Measurements from ENCODE around the gene DCTN1.

DNA sequence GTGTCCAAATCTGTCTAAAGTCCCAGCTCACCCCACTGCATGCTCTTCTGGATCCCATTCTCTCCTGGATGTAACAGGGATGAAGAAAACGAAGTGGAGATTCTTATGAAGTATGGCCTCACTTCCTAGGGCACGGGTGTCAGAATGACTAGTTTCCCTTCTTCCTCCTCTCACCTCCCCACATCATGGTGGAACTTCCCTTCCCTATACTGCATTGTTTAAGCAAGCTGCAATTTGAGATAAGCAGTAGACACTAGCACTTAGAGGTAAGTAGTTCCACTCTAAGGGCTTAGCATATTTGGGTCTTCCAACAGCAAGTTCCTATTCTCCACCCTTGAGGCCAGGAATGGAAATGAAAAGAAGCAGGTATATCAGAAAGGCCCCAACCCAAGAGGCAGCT, 66.6 kb downstream of the DCTN1 start:
- TF ChIP-seq, protein P1, sequence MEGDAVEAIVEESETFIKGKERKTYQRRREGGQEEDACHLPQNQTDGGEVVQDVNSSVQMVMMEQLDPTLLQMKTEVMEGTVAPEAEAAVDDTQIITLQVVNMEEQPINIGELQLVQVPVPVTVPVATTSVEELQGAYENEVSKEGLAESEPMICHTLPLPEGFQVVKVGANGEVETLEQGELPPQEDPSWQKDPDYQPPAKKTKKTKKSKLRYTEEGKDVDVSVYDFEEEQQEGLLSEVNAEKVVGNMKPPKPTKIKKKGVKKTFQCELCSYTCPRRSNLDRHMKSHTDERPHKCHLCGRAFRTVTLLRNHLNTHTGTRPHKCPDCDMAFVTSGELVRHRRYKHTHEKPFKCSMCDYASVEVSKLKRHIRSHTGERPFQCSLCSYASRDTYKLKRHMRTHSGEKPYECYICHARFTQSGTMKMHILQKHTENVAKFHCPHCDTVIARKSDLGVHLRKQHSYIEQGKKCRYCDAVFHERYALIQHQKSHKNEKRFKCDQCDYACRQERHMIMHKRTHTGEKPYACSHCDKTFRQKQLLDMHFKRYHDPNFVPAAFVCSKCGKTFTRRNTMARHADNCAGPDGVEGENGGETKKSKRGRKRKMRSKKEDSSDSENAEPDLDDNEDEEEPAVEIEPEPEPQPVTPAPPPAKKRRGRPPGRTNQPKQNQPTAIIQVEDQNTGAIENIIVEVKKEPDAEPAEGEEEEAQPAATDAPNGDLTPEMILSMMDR (IDR thresholded peaks at IDR 0.05) = no peak
- TF ChIP-seq EP300 (IDR thresholded peaks at IDR 0.05) (no peak), POLR2A (IDR thresholded peaks at IDR 0.05) (no peak)

Data from stomach (tissue), 4 donors.